Measurements from ENCODE around the gene TRAPPC4. TPM values are rescaled to one million over a fixed set of nuclear protein-coding genes. Genes with fewer than 3 reads are reported as not detected.

TRAPPC4 gene
- total and polyA plus RNA-seq, 4 donors: 43.0 to 71.4 (median 54.5) TPM

DNA sequence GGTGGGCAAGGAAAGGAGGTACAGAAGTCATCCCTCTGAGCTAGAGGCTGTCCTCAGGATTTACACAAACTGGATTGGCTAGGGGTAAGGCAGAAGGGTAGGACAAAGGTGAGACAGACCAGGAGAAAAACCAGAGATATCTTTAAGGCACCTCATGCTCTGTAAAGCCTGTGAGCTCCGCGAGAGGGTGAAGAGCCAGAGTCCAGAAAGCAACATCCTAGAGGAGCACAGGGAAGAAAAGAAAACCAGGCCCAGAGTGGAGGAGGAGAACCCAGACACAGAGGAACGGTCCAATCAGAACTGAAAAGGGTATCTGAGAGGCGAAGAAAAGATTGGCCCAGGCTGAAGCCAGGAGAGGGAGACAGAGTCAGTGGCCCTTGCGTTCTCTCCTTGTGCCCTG lies 7.0 kb downstream of the TRAPPC4 start:
- Histone ChIP-seq H3K36me3 (ENCODE audit: control insufficient read depth in 4 of 4, insufficient read depth in 4 of 4, low read length in 4 of 4) (peaks cover 10 to 25% (median 15%) of the 10 kb centered on the region in 4 donors), H3K4me1 (ENCODE audit: control insufficient read depth in 5 of 5, insufficient read depth in 5 of 5, low read length in 5 of 5) (peaks cover 0 to 27% (median 12%) of the 10 kb centered on the region in 5 donors), H3K9me3 (ENCODE audit: control insufficient read depth in 4 of 4, insufficient read depth in 3 of 4, low read length in 3 of 4) (no peaks in the 10 kb centered on the region), H3K27ac (ENCODE audit: low read depth in 1 of 2, low read length in 1 of 2) (no peak overlapping the region), H3K9ac (ENCODE audit: insufficient read depth in 1 of 2, low read length in 2 of 2) (no peak overlapping the region), H3K27me3 (ENCODE audit: control insufficient read depth in 3 of 3, insufficient read depth in 3 of 3, low read length in 2 of 3) (no peaks in the 10 kb centered on the region), H3K4me3 (no peak overlapping the region)
- 95 to 97% methylated on average over 5 of the region's 5 CpGs for WGBS, 2 donors
- TF ChIP-seq, protein P1, sequence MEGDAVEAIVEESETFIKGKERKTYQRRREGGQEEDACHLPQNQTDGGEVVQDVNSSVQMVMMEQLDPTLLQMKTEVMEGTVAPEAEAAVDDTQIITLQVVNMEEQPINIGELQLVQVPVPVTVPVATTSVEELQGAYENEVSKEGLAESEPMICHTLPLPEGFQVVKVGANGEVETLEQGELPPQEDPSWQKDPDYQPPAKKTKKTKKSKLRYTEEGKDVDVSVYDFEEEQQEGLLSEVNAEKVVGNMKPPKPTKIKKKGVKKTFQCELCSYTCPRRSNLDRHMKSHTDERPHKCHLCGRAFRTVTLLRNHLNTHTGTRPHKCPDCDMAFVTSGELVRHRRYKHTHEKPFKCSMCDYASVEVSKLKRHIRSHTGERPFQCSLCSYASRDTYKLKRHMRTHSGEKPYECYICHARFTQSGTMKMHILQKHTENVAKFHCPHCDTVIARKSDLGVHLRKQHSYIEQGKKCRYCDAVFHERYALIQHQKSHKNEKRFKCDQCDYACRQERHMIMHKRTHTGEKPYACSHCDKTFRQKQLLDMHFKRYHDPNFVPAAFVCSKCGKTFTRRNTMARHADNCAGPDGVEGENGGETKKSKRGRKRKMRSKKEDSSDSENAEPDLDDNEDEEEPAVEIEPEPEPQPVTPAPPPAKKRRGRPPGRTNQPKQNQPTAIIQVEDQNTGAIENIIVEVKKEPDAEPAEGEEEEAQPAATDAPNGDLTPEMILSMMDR (IDR thresholded peaks at IDR 0.05; ENCODE audit: control extremely low read depth, extremely low read depth): no peak
- DNase-seq: no peak
- no peak for ATAC-seq (ENCODE audit: insufficient read depth, low FRiP score)

DNA sequence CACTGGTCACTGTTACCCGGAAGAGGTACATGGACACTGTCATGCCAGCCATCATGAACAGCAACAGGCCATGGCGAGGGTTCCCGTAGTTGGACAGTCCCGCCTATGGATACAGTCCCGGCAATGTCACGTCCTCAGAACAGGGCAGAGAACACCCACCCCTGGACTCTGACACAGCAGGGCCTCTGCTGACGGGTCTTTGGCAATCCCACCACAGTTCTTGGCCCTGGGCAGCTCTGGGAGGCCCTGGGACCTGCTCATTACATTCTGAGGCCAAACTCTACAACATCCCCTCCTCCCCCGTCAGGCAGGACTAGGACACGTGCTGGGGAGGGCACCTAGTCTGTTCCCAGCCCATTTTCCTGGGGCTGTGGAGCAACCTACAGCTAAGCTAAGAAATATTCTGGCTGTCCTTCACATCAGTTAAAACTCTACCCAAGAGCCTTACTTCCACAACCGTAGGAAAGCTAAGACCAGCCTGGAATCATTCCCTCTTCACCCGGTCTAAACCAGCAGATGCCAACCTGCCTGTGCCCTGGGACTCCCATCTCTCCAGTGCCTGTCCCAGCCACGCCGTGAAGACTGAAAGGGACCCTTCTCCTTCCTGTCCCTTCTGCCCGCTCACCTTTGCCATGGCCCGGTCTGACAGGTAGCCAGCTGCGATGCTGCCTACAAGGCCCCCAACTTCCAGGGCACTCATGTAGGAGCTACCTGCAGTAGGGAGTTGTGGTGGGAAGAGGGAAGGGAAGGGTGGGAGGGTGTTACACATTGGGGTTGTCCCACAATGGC lies 7.6 kb downstream of the TRAPPC4 start:
- peaks cover 9 to 25% (median 14%) of the 10 kb centered on the region in 4 donors for H3K36me3 ChIP-seq (ENCODE audit: control insufficient read depth in 4 of 4, insufficient read depth in 4 of 4, low read length in 4 of 4)

DNA sequence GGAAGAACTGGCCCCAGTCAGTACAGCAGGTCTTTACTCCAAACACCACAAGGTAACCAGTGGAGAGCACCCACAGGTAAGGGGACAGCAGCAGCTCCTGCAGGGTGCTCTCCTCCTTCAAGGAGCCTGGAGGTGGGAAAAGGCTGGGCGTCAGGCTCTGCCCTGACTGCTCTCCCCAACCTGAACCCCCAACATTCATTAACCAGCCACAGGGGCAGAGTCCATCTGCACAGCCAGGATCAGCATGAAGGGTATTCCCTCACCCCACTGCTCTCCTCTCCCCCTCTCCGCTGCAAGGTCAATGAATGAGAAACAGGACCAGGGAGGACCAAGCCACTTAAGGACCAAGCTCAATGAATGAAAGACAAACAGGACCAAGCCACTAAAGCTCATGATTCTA lies 8.4 kb downstream of the TRAPPC4 start:
- Histone ChIP-seq H3K9ac (ENCODE audit: insufficient read depth in 1 of 2, low read length in 2 of 2) (no peak overlapping the region), H3K9me3 (ENCODE audit: control insufficient read depth in 4 of 4, insufficient read depth in 3 of 4, low read length in 3 of 4) (no peaks in the 10 kb centered on the region), H3K27me3 (ENCODE audit: control insufficient read depth in 3 of 3, insufficient read depth in 3 of 3, low read length in 2 of 3) (no peaks in the 10 kb centered on the region), H3K27ac (ENCODE audit: low read depth in 1 of 2, low read length in 1 of 2) (no peak overlapping the region), H3K4me3 (no peak overlapping the region), H3K4me1 (ENCODE audit: control insufficient read depth in 5 of 5, insufficient read depth in 5 of 5, low read length in 5 of 5) (peaks cover 0 to 27% (median 12%) of the 10 kb centered on the region in 5 donors), H3K36me3 (ENCODE audit: control insufficient read depth in 4 of 4, insufficient read depth in 4 of 4, low read length in 4 of 4) (peaks cover 2 to 23% (median 10%) of the 10 kb centered on the region in 4 donors)
- no peak for DNase-seq
- TF ChIP-seq, protein P1 (IDR thresholded peaks at IDR 0.05; ENCODE audit: control extremely low read depth, extremely low read depth): no peak
- 95 to 100% methylated on average over 2 of the region's 2 CpGs for WGBS, 2 donors
- no peak for ATAC-seq (ENCODE audit: insufficient read depth, low FRiP score)

More for the DNA sequence above, 7.6 kb downstream of the TRAPPC4 start:
- no peak for ATAC-seq (ENCODE audit: insufficient read depth, low FRiP score)
- no peak overlapping the region for H3K4me3 ChIP-seq
- no peaks in the 10 kb centered on the region for H3K9me3 ChIP-seq (ENCODE audit: control insufficient read depth in 4 of 4, insufficient read depth in 3 of 4, low read length in 3 of 4)
- TF ChIP-seq, protein P1 (IDR thresholded peaks at IDR 0.05; ENCODE audit: control extremely low read depth, extremely low read depth): no peak
- no peak for DNase-seq
- no peak overlapping the region for H3K9ac ChIP-seq (ENCODE audit: insufficient read depth in 1 of 2, low read length in 2 of 2)
- H3K27ac ChIP-seq (ENCODE audit: low read depth in 1 of 2, low read length in 1 of 2): no peak overlapping the region
- no peaks in the 10 kb centered on the region for H3K27me3 ChIP-seq (ENCODE audit: control insufficient read depth in 3 of 3, insufficient read depth in 3 of 3, low read length in 2 of 3)
- WGBS, 2 donors: 93% methylated on average over 16 of the region's 16 CpGs
- H3K4me1 ChIP-seq (ENCODE audit: control insufficient read depth in 5 of 5, insufficient read depth in 5 of 5, low read length in 5 of 5): peaks cover 0 to 27% (median 12%) of the 10 kb centered on the region in 5 donors
